Neural cell (in vitro differentiated cells): Measurements from ENCODE around the gene E2F2. TPM values are rescaled to one million over a fixed set of nuclear protein-coding genes. Genes with fewer than 3 reads are reported as not detected.

Source experiments
- H2AFZ ChIP-seq: fragments of 200-600, 300-800 bp; sonication (generic), shearing (Covaris generic); 2 replicates; pipeline ENCODE4 v1.6.0; 2014; ENCODE audit warnings: low read depth, mild to moderate bottlenecking, antibody characterized with exemption, low read length, moderate library complexity
- H3F3A ChIP-seq: fragments of 200-600 bp; shearing (Covaris generic); 2 replicates; pipeline ENCODE4 v1.6.1; 2016; ENCODE audit warnings: mild to moderate bottlenecking, moderate library complexity, mixed read lengths, antibody characterized with exemption, low read length; ENCODE audit not compliant: insufficient read depth, poor library complexity, severe bottlenecking
- H3K27ac ChIP-seq: fragments of 200-600, 300-800 bp; sonication (generic), shearing (Covaris generic); 2 replicates; pipeline ENCODE4 v1.5.1; 2014; ENCODE audit warnings: mild to moderate bottlenecking, low read length, moderate library complexity
- H3K27me3 ChIP-seq: fragments of 300-800, 200-600 bp; sonication (generic), shearing (Covaris generic); 2 replicates; pipeline ENCODE4 v1.6.0; 2014; ENCODE audit warnings: mild to moderate bottlenecking, low read depth, low read length, moderate library complexity; ENCODE audit not compliant: insufficient read depth
- H3K36me3 ChIP-seq: fragments of 300-800, 200-600 bp; sonication (generic), shearing (Covaris generic); 2 replicates; pipeline ENCODE4 v1.5.1; 2014; ENCODE audit warnings: mild to moderate bottlenecking, antibody characterized with exemption, low read length, moderate library complexity; ENCODE audit not compliant: insufficient read depth
- H3K4me2 ChIP-seq: fragments of 300-800, 200-600 bp; sonication (generic), shearing (Covaris generic); 2 replicates; pipeline ENCODE4 v1.6.0; 2014; ENCODE audit warnings: mild to moderate bottlenecking, low read length
- H3K4me3 ChIP-seq: fragments of 300-800, 200-600 bp; sonication (generic), shearing (Covaris generic); 2 replicates; pipeline ENCODE4 v1.5.1; 2014; ENCODE audit warnings: mild to moderate bottlenecking, low read length, moderate library complexity
- H3K79me2 ChIP-seq: fragments of 200-600 bp; shearing (Covaris generic); replicated peaks from 2 replicates; pipeline ENCODE4 v1.6.0; 2014; ENCODE audit warnings: mild to moderate bottlenecking, low read length, moderate library complexity; ENCODE audit not compliant: insufficient read depth
- H3K9ac ChIP-seq: fragments of 300-800, 200-600 bp; sonication (generic), shearing (Covaris generic); 2 replicates; pipeline ENCODE4 v1.6.1; 2016; ENCODE audit warnings: mild to moderate bottlenecking, low read length, mixed read lengths
- H3K9me2 ChIP-seq: fragments of 200-600 bp; shearing (Covaris generic); 2 replicates; pipeline ENCODE4 v1.6.1; 2016; ENCODE audit warnings: mild to moderate bottlenecking, low read length, mixed read lengths; ENCODE audit not compliant: insufficient read depth
- H3K9me3 ChIP-seq: fragments of 200-600, 300-800 bp; sonication (generic), shearing (Covaris generic); 2 replicates; pipeline ENCODE4 v1.6.1; 2016; ENCODE audit warnings: mild to moderate bottlenecking, mixed run types, low read length, moderate library complexity, mixed read lengths
- H4K20me1 ChIP-seq: fragments of 200-600 bp; shearing (Covaris generic); 2 replicates; pipeline ENCODE4 v1.6.1; 2016; ENCODE audit warnings: mild to moderate bottlenecking, mixed run types; ENCODE audit not compliant: insufficient read depth
- CTCF ChIP-seq: fragments of 450-650 bp; IDR thresholded peaks from 2 replicates; pipeline ENCODE4 v1.5.1; 2014; ENCODE audit warnings: antibody characterized with exemption, mild to moderate bottlenecking, moderate library complexity; ENCODE audit not compliant: poor library complexity, severe bottlenecking
- EP300 ChIP-seq: fragments of 450-650 bp; conservative IDR thresholded peaks from 2 replicates; pipeline ENCODE4 v1.6.1; 2014; ENCODE audit warnings: antibody characterized with exemption, mild to moderate bottlenecking, moderate library complexity; ENCODE audit not compliant: poor library complexity, severe bottlenecking
- EZH2 ChIP-seq: fragments of 200-600, 300-800 bp; shearing (Covaris generic), sonication (generic); IDR thresholded peaks from 2 replicates; pipeline ENCODE4 v1.6.1; 2014; ENCODE audit warnings: antibody characterized with exemption, low read length, borderline replicate concordance, mild to moderate bottlenecking; ENCODE audit not compliant: insufficient read depth, poor library complexity, severe bottlenecking
- MXI1 ChIP-seq: fragments of 450-650 bp; conservative IDR thresholded peaks from 2 replicates; pipeline ENCODE4 v1.6.1; 2014; ENCODE audit warnings: antibody characterized with exemption, mild to moderate bottlenecking; ENCODE audit not compliant: poor library complexity, severe bottlenecking
- POLR2AphosphoS5 ChIP-seq: IDR thresholded peaks from 2 replicates; pipeline ENCODE4 v1.6.1; 2012
- RAD21 ChIP-seq: fragments of 450-650 bp; conservative IDR thresholded peaks from 2 replicates; pipeline ENCODE4 v1.6.1; 2014; ENCODE audit warnings: antibody characterized with exemption, mild to moderate bottlenecking, moderate library complexity
- REST ChIP-seq: IDR thresholded peaks from 2 replicates; pipeline ENCODE4 v1.6.1; 2012; ENCODE audit warnings: borderline replicate concordance
- SMC3 ChIP-seq: fragments of 450-650 bp; conservative IDR thresholded peaks from 2 replicates; pipeline ENCODE4 v1.6.1; 2014; ENCODE audit warnings: antibody characterized with exemption, mild to moderate bottlenecking, moderate library complexity; ENCODE audit not compliant: poor library complexity
- TAF1 ChIP-seq: IDR thresholded peaks from 2 replicates; pipeline ENCODE4 v1.6.1; 2012; ENCODE audit warnings: low read depth
- polyA plus RNA-seq: library from polyadenylated mRNA; depleted of rRNA; stranded (reverse); fragments of >200 nt; gene quantifications from 2 replicates; pipeline ENCODE4 v1.2.3, GENCODE V29; 2014

The E2F2 gene
- polyA plus RNA-seq, 1 donor from 2014 or later: 0.16 TPM

GRCh38 chr1:23466423-23466989, 64.5 kb downstream of the E2F2 start:
- Histone ChIP-seq H3K79me2 (peaks cover 4% of the 10 kb centered on the region), H3K9ac (no peak overlapping the region), H3K27me3 (no peaks in the 10 kb centered on the region), H2AFZ (no peak overlapping the region), H3K4me2 (no peak overlapping the region), H3K9me2 (no peaks in the 10 kb centered on the region), H3K9me3 (no peaks in the 10 kb centered on the region), H3K27ac (no peak overlapping the region), H4K20me1 (no peaks in the 10 kb centered on the region), H3F3A (no peaks in the 10 kb centered on the region), H3K4me3 (no peak overlapping the region), H3K36me3 (no peaks in the 10 kb centered on the region)
- TF ChIP-seq RAD21 (no peak), POLR2AphosphoS5 (no peak), CTCF (no peak), TAF1 (no peak), SMC3 (no peak), MXI1 (no peak), EP300 (no peak), REST (no peak), EZH2 (no peak)

GRCh38 chr1:23463286-23463685, 67.7 kb downstream of the E2F2 start:
- Histone ChIP-seq H3K36me3 (no peaks in the 10 kb centered on the region), H3K4me3 (no peak overlapping the region), H2AFZ (no peak overlapping the region), H3K27ac (no peak overlapping the region), H3F3A (no peaks in the 10 kb centered on the region), H3K9me3 (no peaks in the 10 kb centered on the region), H3K27me3 (no peaks in the 10 kb centered on the region), H4K20me1 (no peaks in the 10 kb centered on the region), H3K9me2 (no peaks in the 10 kb centered on the region), H3K79me2 (no peaks in the 10 kb centered on the region), H3K9ac (no peak overlapping the region), H3K4me2 (no peak overlapping the region)
- no peak for TF ChIP-seq EP300
- no peak for TF ChIP-seq SMC3
- no peak for TF ChIP-seq TAF1
- TF ChIP-seq POLR2AphosphoS5: no peak
- TF ChIP-seq REST: no peak
- TF ChIP-seq CTCF: no peak
- TF ChIP-seq EZH2: no peak
- no peak for TF ChIP-seq MXI1
- no peak for TF ChIP-seq RAD21
